C4-2B (cell line): ENCODE measurements around the gene CRISPLD2.

Source experiments
- CTCF ChIP-seq: fragments of 450-650 bp; conservative IDR thresholded peaks from 2 replicates; pipeline ENCODE4 v1.5.1; 2017; ENCODE audit warnings: mild to moderate bottlenecking
- ZFX ChIP-seq: fragments of 450-650 bp; IDR thresholded peaks from 2 replicates; pipeline ENCODE4 v1.6.1; 2017

DNA sequence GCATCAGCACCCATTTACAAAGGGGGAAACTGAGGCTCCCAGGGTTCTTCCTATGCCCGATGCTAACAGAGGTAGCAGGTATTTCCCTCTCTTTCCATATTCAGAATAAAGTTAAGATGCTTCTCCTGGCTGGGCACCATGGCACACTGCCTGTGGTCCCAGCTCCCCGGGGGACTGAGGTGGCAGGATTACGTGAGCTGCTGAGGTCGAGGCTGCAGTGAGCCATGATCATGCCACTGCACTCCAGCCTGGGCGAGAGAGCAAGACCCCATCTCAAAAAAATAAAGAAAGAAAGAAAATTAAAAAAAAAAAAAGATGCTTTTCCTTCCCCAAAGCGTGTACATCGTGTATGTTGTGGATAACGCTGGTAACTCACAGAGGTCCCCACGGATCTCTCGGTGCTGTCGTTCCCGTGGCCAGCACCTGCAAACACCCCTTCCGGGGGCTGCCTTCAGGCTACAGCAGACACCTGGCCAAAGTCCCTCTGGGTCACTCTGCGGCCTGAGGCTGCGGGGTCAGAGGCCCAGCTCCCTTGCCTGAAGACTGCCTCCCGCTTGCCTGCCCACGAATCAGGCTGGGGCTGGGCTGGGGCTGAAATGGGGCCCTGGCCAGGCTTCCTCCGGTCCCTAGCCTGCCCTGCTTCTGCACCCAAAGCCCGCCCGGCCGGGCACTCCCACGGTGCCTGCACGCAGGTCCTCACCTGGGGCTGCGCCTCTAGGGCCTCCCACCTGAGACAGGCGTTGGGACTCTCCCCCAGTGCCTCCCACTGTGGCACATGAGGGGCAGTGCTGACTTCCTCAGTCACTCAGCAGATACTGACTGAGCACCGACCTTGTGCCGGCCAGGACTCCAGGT, 128.4 kb downstream of the CRISPLD2 start:
- no peak for TF ChIP-seq CTCF
- no peak for TF ChIP-seq ZFX
